Measurements from ENCODE around the gene RSAD1.

- no peak for TF ChIP-seq CTCF (IDR thresholded peaks at IDR 0.05)
- TF ChIP-seq JUND (IDR thresholded peaks at IDR 0.05) = no peak
- TF ChIP-seq USF2 (IDR thresholded peaks at IDR 0.05; ENCODE audit: borderline replicate concordance, low read depth, low read length) = no peak
- TF ChIP-seq FOSL2 (IDR thresholded peaks at IDR 0.05; ENCODE audit: borderline replicate concordance, low read depth) = no peak
- TF ChIP-seq FOXJ3 (CRISPR knock-in tag; IDR thresholded peaks at IDR 0.05) = no peak
- no peak for TF ChIP-seq TAF1 (IDR thresholded peaks at IDR 0.05; ENCODE audit: borderline replicate concordance, low read depth, low read length)
- TF ChIP-seq USF1 (IDR thresholded peaks at IDR 0.05; ENCODE audit: borderline replicate concordance, low read depth) = no peak
- TF ChIP-seq GABPA (IDR thresholded peaks at IDR 0.05; ENCODE audit: low read depth) = no peak
- TF ChIP-seq ZBTB33 (IDR thresholded peaks at IDR 0.05; ENCODE audit: borderline replicate concordance, low read depth) = no peak
Measured at GRCh38 chr17:50527949-50528474, 49.4 kb downstream of the RSAD1 start.

Data from SK-N-SH (cell line).